Ishikawa (cell line): ENCODE measurements around the gene SNX27.

Experiments
- EGR1 ChIP-seq: IDR thresholded peaks from 2 replicates; pipeline ENCODE4 v1.6.1; 2012
- RAD21 ChIP-seq: IDR thresholded peaks from 2 replicates; pipeline ENCODE4 v1.6.1; 2012; ENCODE audit warnings: low read depth
- TCF12 ChIP-seq: IDR thresholded peaks from 2 replicates; pipeline ENCODE4 v1.6.1; 2012; ENCODE audit warnings: low read depth

GRCh38 chr1:151713044-151713443, 101.2 kb downstream of the SNX27 start:
- no peak for TF ChIP-seq EGR1
- TF ChIP-seq TCF12, result no peak
- no peak for TF ChIP-seq RAD21
